B cell (primary cell): Measurements from ENCODE around the gene LSM5. TPM values are rescaled to one million over a fixed set of nuclear protein-coding genes. Genes with fewer than 3 reads are reported as not detected.

Experiments
- ATAC-seq: fragments of 200-7000 bp; cut with Tn5 transposase; one replicate; pipeline ENCODE4 v1.10.0; 2021; ENCODE audit warnings: low read depth, mild to moderate bottlenecking, moderate number of reproducible peaks, moderate library complexity
- CTCF ChIA-PET: fragments of 350-600 bp; sonication (Branson Sonifier 250); formaldehyde crosslinking; loops from one replicate; lab custom pipeline; 2021; ENCODE audit warnings: antibody characterized with exemption, inconsistent platforms; lab: Charles Lee
- POLR2A ChIA-PET: fragments of 350-600 bp; sonication (Branson Sonifier 250); formaldehyde crosslinking; loops from one replicate; lab custom pipeline; 2021; ENCODE audit warnings: antibody characterized with exemption; lab: Charles Lee
- DNase-seq: peaks from one replicate; pipeline ENCODE4 v3.0.0; 2013
- H2AFZ ChIP-seq: 2 replicates; pipeline ENCODE4 v1.6.1; 2012; ENCODE audit warnings: mild to moderate bottlenecking, low read depth, low read length; ENCODE audit not compliant: insufficient read depth, poor library complexity, severe bottlenecking
- H3K27ac ChIP-seq, 2 donors: 1 replicate in 1 of 2; 2 replicates in 1 of 2; pipeline ENCODE4 v1.5.1; 2012 to 2013; ENCODE audit warnings: low read length in 2 of 2, mild to moderate bottlenecking in 2 of 2, moderate library complexity in 1 of 2
- H3K27me3 ChIP-seq, 4 experiments: fragments of 200-600 bp in 1 of 4; sonication (generic) in 1 of 4; replicated peaks in 1 of 4; 1 replicate in 2 of 4; 2 replicates in 2 of 4; pipeline versions ENCODE4 v1.6.1 to v1.7.0; 2013 to 2016; ENCODE audit warnings: low read length in 3 of 4, mild to moderate bottlenecking in 2 of 4, mixed read lengths in 1 of 4, moderate library complexity in 1 of 4; ENCODE audit not compliant: insufficient read depth in 4 of 4, control insufficient read depth in 3 of 4; ENCODE audit errors: control extremely low read depth in 1 of 4
- H3K36me3 ChIP-seq, 2 experiments: replicated peaks in 1 of 2; 1 replicate in 1 of 2; 2 replicates in 1 of 2; pipeline versions ENCODE4 v1.6.1 to v1.7.1; 2013; ENCODE audit warnings: low read length in 1 of 2; ENCODE audit not compliant: insufficient read depth in 2 of 2, control insufficient read depth in 1 of 2; ENCODE audit errors: control extremely low read depth in 1 of 2, extremely low read depth in 1 of 2
- H3K4me1 ChIP-seq, 2 donors: fragments of 200-600 bp in 1 of 2; sonication (generic) in 1 of 2; 1 replicate in 1 of 2; 2 replicates in 1 of 2; pipeline versions ENCODE4 v1.5.1 to v1.6.1; 2013 to 2017; ENCODE audit warnings: low read length in 2 of 2; ENCODE audit not compliant: control insufficient read depth in 2 of 2, insufficient read depth in 2 of 2
- H3K4me2 ChIP-seq: replicated peaks from 2 replicates; pipeline ENCODE3; 2012; ENCODE audit warnings: mild to moderate bottlenecking, low read depth, low read length; ENCODE audit not compliant: poor library complexity, severe bottlenecking
- H3K4me3 ChIP-seq, 5 experiments: fragments of 200-600 bp in 1 of 5; sonication (generic) in 1 of 5; 1 replicate in 3 of 5; 2 replicates in 2 of 5; pipeline versions ENCODE4 v1.5.1 to v1.7.0; 2011 to 2016; ENCODE audit warnings: low read length in 4 of 5, mild to moderate bottlenecking in 4 of 5, low read depth in 2 of 5, control low read depth in 1 of 5, moderate library complexity in 1 of 5; ENCODE audit not compliant: insufficient read depth in 1 of 5; ENCODE audit errors: control extremely low read depth in 1 of 5, extremely low read depth in 1 of 5
- H3K79me2 ChIP-seq: fragments of 200-600 bp; sonication (generic); one replicate; pipeline ENCODE4 v1.6.0; 2016; ENCODE audit warnings: low read length; ENCODE audit not compliant: control insufficient read depth, insufficient read depth
- H3K9ac ChIP-seq: fragments of 200-600 bp; sonication (generic); 2 replicates; pipeline ENCODE4 v1.6.1; 2017; ENCODE audit warnings: mild to moderate bottlenecking, low read length, moderate library complexity
- H3K9me3 ChIP-seq, 3 donors: one replicate each; pipeline versions ENCODE4 v1.6.1 to v1.7.1; 2013; ENCODE audit warnings: low read length in 2 of 3; ENCODE audit not compliant: control insufficient read depth in 2 of 3, insufficient read depth in 1 of 3; ENCODE audit errors: control extremely low read depth in 1 of 3
- H4K20me1 ChIP-seq: 2 replicates; pipeline ENCODE4 v1.6.0; 2012; ENCODE audit warnings: mild to moderate bottlenecking, low read length; ENCODE audit not compliant: insufficient read depth, control insufficient read depth, poor library complexity, severe bottlenecking
- H3K27ac Mint-ChIP-seq: one replicate; pipeline ENCODE4 v1.8.0; 2021; ENCODE audit warnings: mixed read lengths
- H3K27me3 Mint-ChIP-seq: one replicate; pipeline ENCODE4 v1.8.0; 2021; ENCODE audit warnings: mixed read lengths
- H3K4me1 Mint-ChIP-seq: one replicate; pipeline ENCODE4 v1.8.0; 2021; ENCODE audit warnings: mixed read lengths
- H3K4me3 Mint-ChIP-seq: one replicate; pipeline ENCODE4 v1.8.0; 2021; ENCODE audit warnings: mixed read lengths
- H3K9me3 Mint-ChIP-seq: one replicate; pipeline ENCODE4 v1.8.0; 2022; ENCODE audit warnings: mixed read lengths; ENCODE audit not compliant: insufficient read depth
- CTCF ChIP-seq: fragments of 200-600 bp; IDR thresholded peaks from one replicate; pipeline ENCODE4 v1.8.0; 2022; ENCODE audit warnings: antibody characterized with exemption, mild to moderate bottlenecking
- EZH2 ChIP-seq: IDR thresholded peaks from 2 replicates; pipeline ENCODE4 v1.6.1; 2012; ENCODE audit warnings: borderline replicate concordance, low read depth, mild to moderate bottlenecking, moderate library complexity, low read length; ENCODE audit not compliant: insufficient read depth, poor library complexity, severe bottlenecking
- WGBS: methylation state at CpG from one replicate; pipeline ENCODE4 v1.1.5; 2013; ENCODE audit warnings: missing lambda C conversion rate; ENCODE audit not compliant: insufficient coverage; 5-methylcytosine and 5-hydroxymethylcytosine counted together
- intact Hi-C: fragments of 100-400 bp; cut with micrococcal nuclease; formaldehyde crosslinking; loops from one replicate; pipeline ENCODE4 v1.10.0; 2022
- polyA plus RNA-seq: library from polyadenylated mRNA; depleted of rRNA; stranded (reverse); fragments of >200 nt; gene quantifications from 2 replicates; pipeline ENCODE4 v1.2.3, GENCODE V29; 2012
- total RNA-seq, 2 donors: library from RNA; stranded (reverse); fragments of 120-200 nt in 1 of 2; gene quantifications; 1 replicate in 1 of 2; 2 replicates in 1 of 2; pipeline versions ENCODE4 v1.2.3 to v1.2.4, GENCODE V29; 2013 to 2022

The LSM5 gene
- total and polyA plus RNA-seq, 2 donors (not counting 1 experiment from before 2014, with no cell fraction given), result 11.8 to 34.7 TPM

DNA sequence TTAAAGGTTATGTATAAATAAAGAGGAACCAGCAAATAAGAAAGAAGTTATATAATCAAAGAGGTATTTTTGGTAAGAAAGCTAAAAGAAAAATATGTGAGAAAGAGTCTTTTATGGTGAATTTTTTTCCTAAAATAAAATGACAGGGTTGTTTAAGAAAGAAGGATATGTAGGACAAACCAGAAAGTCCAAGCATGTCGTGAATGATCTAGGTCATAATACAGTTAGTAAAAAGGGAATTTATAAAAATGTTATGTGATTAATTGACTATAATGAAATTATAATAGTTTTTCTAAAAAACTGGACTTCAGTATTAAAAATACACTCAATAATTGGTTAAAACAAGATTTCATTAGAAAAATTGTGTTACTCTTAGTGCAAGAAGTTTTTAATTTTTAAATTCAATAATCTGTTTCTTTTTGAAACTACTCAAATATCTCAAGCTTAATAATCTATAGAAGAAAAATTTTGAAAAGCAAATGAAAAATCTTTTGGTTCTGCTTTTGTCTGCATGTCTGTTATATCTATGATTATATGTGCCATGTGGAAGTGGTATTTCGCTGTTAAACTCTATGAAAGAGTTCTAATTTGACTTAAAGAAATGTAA lies 28.5 kb upstream of the LSM5 start:
- POLR2A ChIA-PET, result no interaction called here

More for the DNA sequence above, 28.5 kb upstream of the LSM5 start:
- no peak overlapping the region for H3K9ac ChIP-seq
- no peak overlapping the region for H2AFZ ChIP-seq
- WGBS, result 100% methylated on average over 1 of the region's 2 CpGs
- Mint-ChIP-seq H3K4me1 (peaks cover 41% of the 10 kb centered on the region), H3K4me3 (no peak overlapping the region), H3K27me3 (no peaks in the 10 kb centered on the region), H3K9me3 (peaks cover 9% of the 10 kb centered on the region), H3K27ac (no peak overlapping the region)
- CTCF ChIA-PET, result no interaction called here
- no peak for DNase-seq
- peaks cover 16 to 17% of the 10 kb centered on the region in 2 donors for H3K4me1 ChIP-seq
- no peak overlapping the region for H3K4me2 ChIP-seq
- no peak overlapping the region for H3K27ac ChIP-seq
- H3K36me3 ChIP-seq, result peaks cover 0 to 12% of the 10 kb centered on the region in 2 experiments
- no peak for ATAC-seq
- peaks cover 39% of the 10 kb centered on the region for H4K20me1 ChIP-seq
- peaks cover 85% of the 10 kb centered on the region for H3K79me2 ChIP-seq
- H3K4me3 ChIP-seq, result no peak overlapping the region
- TF ChIP-seq CTCF, result no peak
- no peak for TF ChIP-seq EZH2
- peaks cover 1 to 26% (median 20%) of the 10 kb centered on the region in 3 donors for H3K9me3 ChIP-seq
- H3K27me3 ChIP-seq, result no peaks in the 10 kb centered on the region
- intact Hi-C loops, result no loop called here
